ENCODE results near the gene ADAMTSL1.
A peak's percentile ranks its signal among the peaks of the same experiment; 100 is the strongest.

ADAMTSL1 gene

GRCh38 chr9:18438300-18438925 is 35.5 kb upstream of the ADAMTSL1 start:
- peak overlapping the region; percentile 40 for H3K4me3 ChIP-seq (ENCODE audit: control insufficient read depth, low read depth, low read length)
- TF ChIP-seq CTCF (conservative IDR thresholded peaks at IDR 0.05; ENCODE audit: control insufficient read depth, insufficient read depth, low read depth, low read length): peak; percentile 28
- DNase-seq (ENCODE audit: low read depth): peak; percentile 41

- DNase-seq (ENCODE audit: low read depth): no peak
- peak overlapping the region; percentile 40 for H3K4me3 ChIP-seq (ENCODE audit: control insufficient read depth, low read depth, low read length)
Observed at GRCh38 chr9:18438951-18439350, 35.0 kb upstream of the ADAMTSL1 start.

GRCh38 chr9:18441261-18441660 is 32.7 kb upstream of the ADAMTSL1 start:
- no peak for TF ChIP-seq CTCF (conservative IDR thresholded peaks at IDR 0.05; ENCODE audit: control insufficient read depth, insufficient read depth, low read depth, low read length)
- no peak for DNase-seq (ENCODE audit: low read depth)
- H3K4me3 ChIP-seq (ENCODE audit: control insufficient read depth, low read depth, low read length): no peak overlapping the region

More at GRCh38 chr9:18438951-18439350, 35.0 kb upstream of the ADAMTSL1 start:
- no peak for TF ChIP-seq CTCF (conservative IDR thresholded peaks at IDR 0.05; ENCODE audit: control insufficient read depth, insufficient read depth, low read depth, low read length)

GRCh38 chr9:18442629-18443491 is 31.1 kb upstream of the ADAMTSL1 start:
- H3K4me3 ChIP-seq (ENCODE audit: control insufficient read depth, low read depth, low read length): no peak overlapping the region
- TF ChIP-seq CTCF (conservative IDR thresholded peaks at IDR 0.05; ENCODE audit: control insufficient read depth, insufficient read depth, low read depth, low read length): peak; percentile 92
- DNase-seq (ENCODE audit: low read depth): peak; percentile 86

- H3K4me3 ChIP-seq (ENCODE audit: control insufficient read depth, low read depth, low read length): no peak overlapping the region
Observed at GRCh38 chr9:18447131-18447530, 26.8 kb upstream of the ADAMTSL1 start.

GRCh38 chr9:18447541-18447940 is 26.4 kb upstream of the ADAMTSL1 start:
- DNase-seq (ENCODE audit: low read depth): no peak
- no peak overlapping the region for H3K4me3 ChIP-seq (ENCODE audit: control insufficient read depth, low read depth, low read length)
- TF ChIP-seq CTCF (conservative IDR thresholded peaks at IDR 0.05; ENCODE audit: control insufficient read depth, insufficient read depth, low read depth, low read length): no peak

More at GRCh38 chr9:18447131-18447530, 26.8 kb upstream of the ADAMTSL1 start:
- TF ChIP-seq CTCF (conservative IDR thresholded peaks at IDR 0.05; ENCODE audit: control insufficient read depth, insufficient read depth, low read depth, low read length): no peak
- DNase-seq (ENCODE audit: low read depth): peak; percentile 53
